GM10266 (cell line): ENCODE data around the gene IQCH.

Experiments used
- DNase-seq: peaks from one replicate; pipeline ENCODE4 v3.0.0; 2012; ENCODE audit errors: extremely low spot score
- CTCF ChIP-seq: IDR thresholded peaks from 2 replicates; pipeline ENCODE4 v1.5.1; 2012; ENCODE audit warnings: mild to moderate bottlenecking, low read depth; ENCODE audit not compliant: control insufficient read depth, insufficient read depth; ENCODE audit errors: missing control alignments

Gene IQCH

DNA sequence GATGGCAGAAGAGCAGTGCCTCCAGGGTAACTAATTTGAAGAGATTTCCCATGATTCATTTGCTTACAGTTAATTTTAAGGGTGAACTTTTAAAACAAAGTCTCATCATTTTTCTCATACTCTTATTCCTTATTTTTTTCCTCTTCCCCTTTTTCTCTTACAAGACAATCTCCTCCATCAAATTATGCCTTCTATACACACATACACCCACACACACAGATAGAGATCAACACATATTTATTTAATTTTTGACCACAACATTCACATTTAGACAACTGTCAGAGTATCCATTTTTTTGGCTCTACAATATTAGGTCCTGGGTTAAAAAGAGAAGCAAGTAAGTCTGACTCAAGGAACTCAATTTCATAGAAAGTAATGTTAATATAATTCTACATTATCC lies 37.7 kb upstream of the IQCH start:
- TF ChIP-seq CTCF: no peak
- no peak for DNase-seq

DNA sequence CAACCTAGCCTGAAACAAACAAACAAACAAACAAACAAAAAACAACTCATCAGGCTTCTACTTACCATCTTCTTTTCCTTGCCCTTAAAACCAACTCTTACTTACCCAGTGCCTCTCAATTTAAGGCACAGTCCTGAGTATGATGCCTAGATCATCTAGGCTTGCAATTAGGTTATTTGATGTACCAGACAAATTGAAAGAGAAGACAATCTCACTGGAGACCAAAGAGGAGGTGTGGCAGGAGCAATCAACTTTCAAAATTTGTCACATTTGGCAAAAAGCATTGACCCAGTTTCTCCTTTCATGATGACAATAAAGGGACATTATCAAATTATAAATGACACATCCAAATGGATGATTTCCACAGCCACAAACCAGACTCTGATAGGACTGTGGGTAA lies 36.2 kb upstream of the IQCH start:
- DNase-seq: no peak
- no peak for TF ChIP-seq CTCF

- TF ChIP-seq CTCF: no peak
These were observed 35.3 kb upstream of the IQCH start for GRCh38 chr15:67219288-67219687.

DNA sequence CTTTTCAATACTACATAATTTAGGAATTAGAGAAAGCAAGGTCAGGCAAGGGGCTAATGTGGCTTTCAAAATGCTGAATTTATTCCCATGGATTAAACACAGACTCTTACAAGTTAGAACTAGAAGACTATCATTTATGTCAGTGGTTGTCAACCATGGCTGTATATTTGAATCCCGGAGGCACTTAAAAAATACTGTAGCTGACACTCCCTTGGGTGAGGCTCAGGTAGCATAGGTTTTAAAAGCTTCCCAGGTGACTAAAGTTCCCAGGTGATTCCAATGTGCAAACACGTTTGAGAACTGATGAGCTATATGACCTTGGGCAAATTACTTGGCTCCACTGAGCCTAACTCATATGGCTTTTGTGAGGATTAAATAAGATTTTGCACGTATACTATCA lies 29.7 kb upstream of the IQCH start:
- no peak for TF ChIP-seq CTCF
- no peak for DNase-seq

More at GRCh38 chr15:67219288-67219687, 35.3 kb upstream of the IQCH start:
- no peak for DNase-seq

DNA sequence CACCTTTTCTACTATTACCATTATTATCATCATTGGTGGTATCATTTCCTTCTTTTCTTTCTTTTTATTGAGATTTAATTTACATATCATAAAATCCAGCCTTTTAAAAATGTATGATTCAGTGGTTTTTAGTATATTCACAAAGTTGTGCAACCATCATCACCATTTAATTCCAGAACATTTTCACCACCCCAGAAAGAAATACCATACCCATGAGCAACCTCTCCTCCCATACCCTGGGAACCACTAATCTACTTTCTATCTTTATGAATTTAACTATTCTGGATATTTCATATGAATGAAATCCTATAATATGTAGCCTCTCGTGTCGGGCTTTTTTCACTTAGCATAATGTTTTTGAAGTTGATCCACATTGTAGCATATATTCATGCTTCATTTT lies 29.2 kb upstream of the IQCH start:
- no peak for DNase-seq
- no peak for TF ChIP-seq CTCF

- no peak for TF ChIP-seq CTCF
- DNase-seq: no peak
These were observed 27.2 kb upstream of the IQCH start for GRCh38 chr15:67227431-67227830.

DNA sequence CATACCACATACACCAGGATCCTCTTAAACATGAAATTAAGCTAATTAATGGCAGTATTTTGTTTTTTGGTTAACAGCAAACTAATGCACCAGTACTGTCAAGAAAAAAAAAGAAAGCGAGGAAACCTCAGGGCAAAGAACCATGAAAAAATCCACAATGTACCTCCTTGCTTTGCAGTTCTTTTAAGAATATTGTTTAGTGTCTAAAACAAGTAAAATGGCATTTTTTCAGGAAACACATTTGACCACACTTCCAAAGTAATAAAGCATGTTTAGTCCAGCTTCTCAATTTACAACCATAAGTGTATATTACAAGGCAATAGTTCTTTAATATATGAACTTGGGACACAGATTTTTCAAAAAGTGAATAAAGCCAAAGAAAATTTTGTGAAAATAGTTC lies 26.7 kb upstream of the IQCH start:
- DNase-seq: no peak
- TF ChIP-seq CTCF: no peak
